DOHH2 (cell line): ENCODE results near the gene DBI.

Source experiments
- EZH2phosphoT487 ChIP-seq: fragments of 200-600 bp; sonication (generic); IDR thresholded peaks from 2 replicates; pipeline ENCODE4 v1.6.1; 2017; ENCODE audit warnings: borderline replicate concordance, mild to moderate bottlenecking, antibody characterized with exemption, low read length, moderate library complexity, mixed read lengths
- TF ChIP-seq, protein P1 (sequence below): fragments of 200-600 bp; sonication (generic); IDR thresholded peaks from one replicate; pipeline ENCODE4 v1.5.1; 2014; ENCODE audit warnings: antibody characterized with exemption, mild to moderate bottlenecking, low read depth, low read length; ENCODE audit not compliant: poor library complexity, severe bottlenecking

- TF ChIP-seq, protein P1, sequence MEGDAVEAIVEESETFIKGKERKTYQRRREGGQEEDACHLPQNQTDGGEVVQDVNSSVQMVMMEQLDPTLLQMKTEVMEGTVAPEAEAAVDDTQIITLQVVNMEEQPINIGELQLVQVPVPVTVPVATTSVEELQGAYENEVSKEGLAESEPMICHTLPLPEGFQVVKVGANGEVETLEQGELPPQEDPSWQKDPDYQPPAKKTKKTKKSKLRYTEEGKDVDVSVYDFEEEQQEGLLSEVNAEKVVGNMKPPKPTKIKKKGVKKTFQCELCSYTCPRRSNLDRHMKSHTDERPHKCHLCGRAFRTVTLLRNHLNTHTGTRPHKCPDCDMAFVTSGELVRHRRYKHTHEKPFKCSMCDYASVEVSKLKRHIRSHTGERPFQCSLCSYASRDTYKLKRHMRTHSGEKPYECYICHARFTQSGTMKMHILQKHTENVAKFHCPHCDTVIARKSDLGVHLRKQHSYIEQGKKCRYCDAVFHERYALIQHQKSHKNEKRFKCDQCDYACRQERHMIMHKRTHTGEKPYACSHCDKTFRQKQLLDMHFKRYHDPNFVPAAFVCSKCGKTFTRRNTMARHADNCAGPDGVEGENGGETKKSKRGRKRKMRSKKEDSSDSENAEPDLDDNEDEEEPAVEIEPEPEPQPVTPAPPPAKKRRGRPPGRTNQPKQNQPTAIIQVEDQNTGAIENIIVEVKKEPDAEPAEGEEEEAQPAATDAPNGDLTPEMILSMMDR: no peak
- TF ChIP-seq EZH2phosphoT487: no peak
These were observed 48.1 kb downstream of the DBI start for GRCh38 chr2:119414894-119415293.
